ENCODE measurements around the gene WDR47. TPM values are rescaled to one million over a fixed set of nuclear protein-coding genes. Genes with fewer than 3 reads are reported as not detected.

WDR47 gene
- total and polyA plus RNA-seq, 2 donors = 7.8 to 10.8 TPM

GRCh38 chr1:109083501-109083900 lies 41.6 kb upstream of the WDR47 start:
- H3K4me3 ChIP-seq (ENCODE audit: low read length in 2 of 2) = no peak overlapping the region
- no peaks in the 10 kb centered on the region for H3K27me3 ChIP-seq (ENCODE audit: control insufficient read depth in 2 of 2, insufficient read depth in 1 of 2, low read length in 1 of 2)
- no peaks in the 10 kb centered on the region for H3K36me3 ChIP-seq (ENCODE audit: control insufficient read depth in 2 of 2, insufficient read depth in 2 of 2, low read length in 1 of 2)
- no peak overlapping the region for H3K27ac ChIP-seq (ENCODE audit: low read depth in 1 of 2, low read length in 1 of 2)
- no peak for DNase-seq (ENCODE audit: low read depth in 6 of 9, low spot score in 9 of 9)
- H3K9me3 ChIP-seq (ENCODE audit: control insufficient read depth in 2 of 2, insufficient read depth in 1 of 2, low read length in 1 of 2) = no peaks in the 10 kb centered on the region
- no peaks in the 10 kb centered on the region for H3K4me1 ChIP-seq (ENCODE audit: control insufficient read depth in 2 of 2, insufficient read depth in 2 of 2, low read length in 2 of 2)
- WGBS = 95% methylated on average over 3 of the region's 3 CpGs

DNA sequence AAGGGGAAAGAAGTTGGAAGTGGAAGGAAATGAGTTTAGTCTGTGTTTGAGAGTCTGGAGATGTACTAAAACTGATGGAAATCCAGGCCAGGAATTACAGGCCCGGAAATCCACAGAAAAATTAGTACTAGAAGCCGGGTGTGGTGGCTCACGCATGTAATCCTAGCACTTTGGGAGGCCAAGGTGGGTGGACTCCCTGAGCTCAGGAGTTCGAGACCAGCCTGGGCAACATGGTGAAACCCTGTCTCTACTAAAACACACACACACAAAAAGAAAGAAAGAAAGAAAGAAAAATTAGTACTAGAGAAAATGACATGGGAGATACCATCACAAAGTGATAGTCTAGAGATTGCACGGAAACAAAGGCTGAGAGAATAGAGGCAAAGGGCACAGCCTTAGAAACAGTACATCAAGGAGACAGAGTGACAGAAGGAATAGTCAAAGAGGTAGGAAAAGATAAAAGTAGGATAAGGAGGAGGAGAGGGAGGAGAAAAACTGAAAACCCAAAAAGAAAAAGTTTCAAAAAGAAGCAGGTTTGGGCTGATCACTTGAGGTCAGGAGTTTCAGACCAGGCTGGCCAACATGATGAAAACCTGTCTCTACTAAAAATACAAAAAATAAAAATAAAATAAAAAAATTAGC lies 38.7 kb upstream of the WDR47 start:
- no peaks in the 10 kb centered on the region for H3K27me3 ChIP-seq (ENCODE audit: control insufficient read depth in 2 of 2, insufficient read depth in 1 of 2, low read length in 1 of 2)
- 98% methylated on average over 5 of the region's 5 CpGs for WGBS
- no peak for DNase-seq (ENCODE audit: low read depth in 6 of 9, low spot score in 9 of 9)
- H3K4me3 ChIP-seq (ENCODE audit: low read length in 2 of 2) = no peak overlapping the region
- no peaks in the 10 kb centered on the region for H3K36me3 ChIP-seq (ENCODE audit: control insufficient read depth in 2 of 2, insufficient read depth in 2 of 2, low read length in 1 of 2)
- H3K27ac ChIP-seq (ENCODE audit: low read depth in 1 of 2, low read length in 1 of 2) = no peak overlapping the region
- H3K9me3 ChIP-seq (ENCODE audit: control insufficient read depth in 2 of 2, insufficient read depth in 1 of 2, low read length in 1 of 2) = no peaks in the 10 kb centered on the region
- H3K4me1 ChIP-seq (ENCODE audit: control insufficient read depth in 2 of 2, insufficient read depth in 2 of 2, low read length in 2 of 2) = no peaks in the 10 kb centered on the region

GRCh38 chr1:109079240-109079622 lies 37.3 kb upstream of the WDR47 start:
- 98% methylated on average over 2 of the region's 2 CpGs for WGBS
- Histone ChIP-seq H3K27ac (ENCODE audit: low read depth in 1 of 2, low read length in 1 of 2) (no peak overlapping the region), H3K36me3 (ENCODE audit: control insufficient read depth in 2 of 2, insufficient read depth in 2 of 2, low read length in 1 of 2) (no peaks in the 10 kb centered on the region), H3K4me3 (ENCODE audit: low read length in 2 of 2) (no peak overlapping the region), H3K9me3 (ENCODE audit: control insufficient read depth in 2 of 2, insufficient read depth in 1 of 2, low read length in 1 of 2) (no peaks in the 10 kb centered on the region), H3K4me1 (ENCODE audit: control insufficient read depth in 2 of 2, insufficient read depth in 2 of 2, low read length in 2 of 2) (peaks cover 2% of the 10 kb centered on the region in 2 donors), H3K27me3 (ENCODE audit: control insufficient read depth in 2 of 2, insufficient read depth in 1 of 2, low read length in 1 of 2) (no peaks in the 10 kb centered on the region)
- DNase-seq (ENCODE audit: low read depth in 6 of 9, low spot score in 9 of 9) = no peak

GRCh38 chr1:109078317-109078716 lies 36.4 kb upstream of the WDR47 start:
- peaks cover 0 to 5% of the 10 kb centered on the region in 2 donors for H3K36me3 ChIP-seq (ENCODE audit: control insufficient read depth in 2 of 2, insufficient read depth in 2 of 2, low read length in 1 of 2)
- no peak overlapping the region for H3K4me3 ChIP-seq (ENCODE audit: low read length in 2 of 2)
- H3K27me3 ChIP-seq (ENCODE audit: control insufficient read depth in 2 of 2, insufficient read depth in 1 of 2, low read length in 1 of 2) = no peaks in the 10 kb centered on the region
- DNase-seq (ENCODE audit: low read depth in 6 of 9, low spot score in 9 of 9) = no peak
- no peak overlapping the region for H3K27ac ChIP-seq (ENCODE audit: low read depth in 1 of 2, low read length in 1 of 2)
- WGBS = 96% methylated on average over 1 of the region's 1 CpG
- no peaks in the 10 kb centered on the region for H3K9me3 ChIP-seq (ENCODE audit: control insufficient read depth in 2 of 2, insufficient read depth in 1 of 2, low read length in 1 of 2)
- H3K4me1 ChIP-seq (ENCODE audit: control insufficient read depth in 2 of 2, insufficient read depth in 2 of 2, low read length in 2 of 2) = peaks cover 2% of the 10 kb centered on the region in 2 donors

- H3K9me3 ChIP-seq (ENCODE audit: control insufficient read depth in 2 of 2, insufficient read depth in 1 of 2, low read length in 1 of 2) = no peaks in the 10 kb centered on the region
- peaks cover 2% of the 10 kb centered on the region in 2 donors for H3K4me1 ChIP-seq (ENCODE audit: control insufficient read depth in 2 of 2, insufficient read depth in 2 of 2, low read length in 2 of 2)
- peak within 1 kb of the TSS; percentile 83 to 85 for H3K27ac ChIP-seq (ENCODE audit: low read depth in 1 of 2, low read length in 1 of 2)
- WGBS = 6% methylated on average over 39 of the region's 39 CpGs
- peaks cover 0 to 11% of the 10 kb centered on the region in 2 donors for H3K36me3 ChIP-seq (ENCODE audit: control insufficient read depth in 2 of 2, insufficient read depth in 2 of 2, low read length in 1 of 2)
- H3K27me3 ChIP-seq (ENCODE audit: control insufficient read depth in 2 of 2, insufficient read depth in 1 of 2, low read length in 1 of 2) = no peaks in the 10 kb centered on the region
- DNase-seq (ENCODE audit: low read depth in 6 of 9, low spot score in 9 of 9) = peak; percentile 68 to 90 (median 75)
- peak within 1 kb of the TSS; percentile 69 to 76 for H3K4me3 ChIP-seq (ENCODE audit: low read length in 2 of 2)
Observed at GRCh38 chr1:109075531-109076490, 33.9 kb upstream of the WDR47 start, which contains the start of gene TAF13. Gene TAF13, minus strand, starts transcription at chr1:109076003. Its CDS starts 56 bp downstream, at chr1:109075947.

DNA sequence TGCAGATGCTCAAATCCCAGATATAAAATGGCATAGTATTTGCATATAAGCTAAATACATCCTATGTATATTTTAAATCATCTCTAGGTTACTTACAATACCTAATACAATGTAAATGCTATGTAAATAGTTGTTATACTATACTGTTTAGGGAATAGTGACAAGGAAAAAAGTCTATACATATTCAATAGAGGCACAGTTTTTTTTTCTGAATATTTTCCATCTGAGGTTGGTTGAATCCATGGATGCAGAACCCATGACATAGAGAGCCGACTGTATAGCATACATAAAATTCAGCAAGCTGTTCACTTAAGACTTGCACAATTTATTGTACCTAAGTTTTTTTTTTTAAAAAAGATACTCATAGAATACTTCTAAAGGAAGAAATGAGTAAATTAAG lies 27.4 kb upstream of the WDR47 start:
- H3K27me3 ChIP-seq (ENCODE audit: control insufficient read depth in 2 of 2, insufficient read depth in 1 of 2, low read length in 1 of 2) = no peaks in the 10 kb centered on the region
- peaks cover 0 to 1% of the 10 kb centered on the region in 2 donors for H3K9me3 ChIP-seq (ENCODE audit: control insufficient read depth in 2 of 2, insufficient read depth in 1 of 2, low read length in 1 of 2)
- no peak for DNase-seq (ENCODE audit: low read depth in 6 of 9, low spot score in 9 of 9)
- peaks cover 11 to 24% of the 10 kb centered on the region in 2 donors for H3K36me3 ChIP-seq (ENCODE audit: control insufficient read depth in 2 of 2, insufficient read depth in 2 of 2, low read length in 1 of 2)
- H3K4me3 ChIP-seq (ENCODE audit: low read length in 2 of 2) = no peak overlapping the region
- H3K27ac ChIP-seq (ENCODE audit: low read depth in 1 of 2, low read length in 1 of 2) = no peak overlapping the region
- no peaks in the 10 kb centered on the region for H3K4me1 ChIP-seq (ENCODE audit: control insufficient read depth in 2 of 2, insufficient read depth in 2 of 2, low read length in 2 of 2)
- WGBS = 100% methylated on average over 1 of the region's 1 CpG

DNA sequence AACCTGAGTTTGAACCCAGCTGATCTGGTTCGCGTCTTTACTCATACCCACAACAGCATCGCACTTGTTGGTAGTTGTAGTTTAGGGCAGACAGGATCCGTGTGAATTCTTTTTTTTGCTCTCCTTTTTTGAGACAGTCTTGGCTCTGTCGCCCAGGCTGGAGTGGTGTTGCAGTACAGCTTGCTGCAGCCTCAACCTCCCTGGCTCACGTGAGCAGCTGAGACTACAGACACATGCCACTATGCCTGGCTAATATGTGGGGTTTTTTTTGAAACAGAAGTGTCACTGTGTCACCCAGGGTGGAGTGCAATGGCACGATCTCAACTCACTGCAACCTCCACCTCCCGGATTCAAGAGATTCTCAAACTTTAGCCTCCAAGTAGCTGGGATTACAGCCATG lies 26.0 kb upstream of the WDR47 start:
- Histone ChIP-seq H3K36me3 (ENCODE audit: control insufficient read depth in 2 of 2, insufficient read depth in 2 of 2, low read length in 1 of 2) (peaks cover 11 to 15% of the 10 kb centered on the region in 2 donors), H3K27me3 (ENCODE audit: control insufficient read depth in 2 of 2, insufficient read depth in 1 of 2, low read length in 1 of 2) (no peaks in the 10 kb centered on the region), H3K4me1 (ENCODE audit: control insufficient read depth in 2 of 2, insufficient read depth in 2 of 2, low read length in 2 of 2) (no peaks in the 10 kb centered on the region), H3K27ac (ENCODE audit: low read depth in 1 of 2, low read length in 1 of 2) (no peak overlapping the region), H3K4me3 (ENCODE audit: low read length in 2 of 2) (no peak overlapping the region), H3K9me3 (ENCODE audit: control insufficient read depth in 2 of 2, insufficient read depth in 1 of 2, low read length in 1 of 2) (peaks cover 0 to 1% of the 10 kb centered on the region in 2 donors)
- 92% methylated on average over 8 of the region's 8 CpGs for WGBS
- no peak for DNase-seq (ENCODE audit: low read depth in 6 of 9, low spot score in 9 of 9)

DNA sequence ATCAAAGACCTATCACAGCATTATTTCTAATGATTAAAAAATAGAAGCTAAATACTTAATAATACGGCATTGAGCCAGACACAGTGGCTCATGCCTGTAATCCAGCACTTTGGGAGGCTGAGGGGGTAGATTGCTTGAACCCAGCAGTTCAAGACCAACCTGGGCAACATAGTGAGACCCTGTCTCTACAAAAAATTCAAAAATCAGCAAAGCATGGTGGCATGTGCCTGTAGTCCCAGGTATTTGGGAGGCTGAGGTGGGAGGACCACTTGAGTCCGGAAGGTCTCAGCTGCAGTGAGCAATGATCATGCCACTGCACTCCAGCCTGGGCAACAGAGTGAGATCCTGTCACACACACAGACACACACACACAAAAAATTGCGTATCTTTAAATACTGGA lies 23.2 kb upstream of the WDR47 start:
- Histone ChIP-seq H3K9me3 (ENCODE audit: control insufficient read depth in 2 of 2, insufficient read depth in 1 of 2, low read length in 1 of 2) (peaks cover 0 to 1% of the 10 kb centered on the region in 2 donors), H3K4me1 (ENCODE audit: control insufficient read depth in 2 of 2, insufficient read depth in 2 of 2, low read length in 2 of 2) (no peaks in the 10 kb centered on the region), H3K27ac (ENCODE audit: low read depth in 1 of 2, low read length in 1 of 2) (no peak overlapping the region), H3K27me3 (ENCODE audit: control insufficient read depth in 2 of 2, insufficient read depth in 1 of 2, low read length in 1 of 2) (no peaks in the 10 kb centered on the region), H3K4me3 (ENCODE audit: low read length in 2 of 2) (no peak overlapping the region), H3K36me3 (ENCODE audit: control insufficient read depth in 2 of 2, insufficient read depth in 2 of 2, low read length in 1 of 2) (peaks cover 13 to 15% of the 10 kb centered on the region in 2 donors)
- WGBS = 97% methylated on average over 3 of the region's 3 CpGs
- DNase-seq (ENCODE audit: low read depth in 6 of 9, low spot score in 9 of 9) = no peak

DNA sequence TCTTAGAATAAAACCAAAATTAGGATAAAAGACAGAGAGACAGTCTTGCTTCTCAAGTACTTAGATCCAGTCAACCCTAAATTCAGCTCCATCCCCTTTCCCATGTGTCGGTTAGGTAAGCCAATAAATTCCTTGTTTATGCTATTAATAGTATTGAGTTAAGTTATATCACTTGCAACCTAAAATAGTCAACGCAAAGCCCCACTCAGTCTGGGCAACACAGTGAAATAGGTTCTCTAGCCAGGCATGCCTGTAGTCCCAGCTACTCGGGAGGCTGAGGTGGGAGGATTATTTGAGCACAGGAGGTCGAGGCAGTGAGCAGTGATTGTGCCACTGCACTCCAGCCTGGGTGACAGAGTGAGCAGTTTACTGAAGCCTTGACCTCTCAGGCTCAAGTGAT lies 19.3 kb upstream of the WDR47 start:
- H3K27ac ChIP-seq (ENCODE audit: low read depth in 1 of 2, low read length in 1 of 2) = no peak overlapping the region
- no peak for DNase-seq (ENCODE audit: low read depth in 6 of 9, low spot score in 9 of 9)
- H3K27me3 ChIP-seq (ENCODE audit: control insufficient read depth in 2 of 2, insufficient read depth in 1 of 2, low read length in 1 of 2) = no peaks in the 10 kb centered on the region
- H3K9me3 ChIP-seq (ENCODE audit: control insufficient read depth in 2 of 2, insufficient read depth in 1 of 2, low read length in 1 of 2) = no peaks in the 10 kb centered on the region
- WGBS = 94% methylated on average over 4 of the region's 4 CpGs
- H3K36me3 ChIP-seq (ENCODE audit: control insufficient read depth in 2 of 2, insufficient read depth in 2 of 2, low read length in 1 of 2) = peaks cover 4 to 5% of the 10 kb centered on the region in 2 donors
- no peaks in the 10 kb centered on the region for H3K4me1 ChIP-seq (ENCODE audit: control insufficient read depth in 2 of 2, insufficient read depth in 2 of 2, low read length in 2 of 2)
- H3K4me3 ChIP-seq (ENCODE audit: low read length in 2 of 2) = no peak overlapping the region

Measured in thymus (tissue), 11 donors.